Measurements from ENCODE around the gene LAMA2.

LAMA2 gene

GRCh38 chr6:129179283-129179682 is 296.3 kb downstream of the LAMA2 start:
- no peak for DNase-seq (ENCODE audit: low read depth)

- DNase-seq (ENCODE audit: low read depth) = no peak
Measured at GRCh38 chr6:129181001-129181400, 298.1 kb downstream of the LAMA2 start.

GRCh38 chr6:129183187-129183591 is 300.3 kb downstream of the LAMA2 start:
- no peak for DNase-seq (ENCODE audit: low read depth)

- no peak for DNase-seq (ENCODE audit: low read depth)
Measured at GRCh38 chr6:129183681-129184301, 300.9 kb downstream of the LAMA2 start.

- no peak for DNase-seq (ENCODE audit: low read depth)
Measured at GRCh38 chr6:129184324-129184723, 301.4 kb downstream of the LAMA2 start.

GRCh38 chr6:129184808-129185366 is 301.9 kb downstream of the LAMA2 start:
- no peak for DNase-seq (ENCODE audit: low read depth)

GRCh38 chr6:129186988-129187387 is 304.1 kb downstream of the LAMA2 start:
- DNase-seq (ENCODE audit: low read depth) = peak; percentile 72

GRCh38 chr6:129188306-129188705 is 305.4 kb downstream of the LAMA2 start:
- no peak for DNase-seq (ENCODE audit: low read depth)

GRCh38 chr6:129188795-129189194 is 305.9 kb downstream of the LAMA2 start:
- DNase-seq (ENCODE audit: low read depth) = no peak

GRCh38 chr6:129189266-129189665 is 306.3 kb downstream of the LAMA2 start:
- DNase-seq (ENCODE audit: low read depth) = no peak

- DNase-seq (ENCODE audit: low read depth) = no peak
Measured at GRCh38 chr6:129191235-129191634, 308.3 kb downstream of the LAMA2 start.

GRCh38 chr6:129192458-129192989 is 309.6 kb downstream of the LAMA2 start:
- DNase-seq (ENCODE audit: low read depth) = no peak

- DNase-seq (ENCODE audit: low read depth) = no peak
Measured at GRCh38 chr6:129194306-129194941, 311.5 kb downstream of the LAMA2 start.

GRCh38 chr6:129195161-129195560 is 312.2 kb downstream of the LAMA2 start:
- no peak for DNase-seq (ENCODE audit: low read depth)

- DNase-seq (ENCODE audit: low read depth) = no peak
Measured at GRCh38 chr6:129195643-129196042, 312.7 kb downstream of the LAMA2 start.

- no peak for DNase-seq (ENCODE audit: low read depth)
Measured at GRCh38 chr6:129197154-129197553, 314.2 kb downstream of the LAMA2 start.

- no peak for DNase-seq (ENCODE audit: low read depth)
Measured at GRCh38 chr6:129200151-129200550, 317.2 kb downstream of the LAMA2 start.

GRCh38 chr6:129203190-129203900 is 320.4 kb downstream of the LAMA2 start:
- DNase-seq (ENCODE audit: low read depth) = no peak

GRCh38 chr6:129206821-129207220 is 323.9 kb downstream of the LAMA2 start:
- DNase-seq (ENCODE audit: low read depth) = no peak

GRCh38 chr6:129207832-129208231 is 324.9 kb downstream of the LAMA2 start:
- DNase-seq (ENCODE audit: low read depth) = no peak

GRCh38 chr6:129208415-129209034 is 325.6 kb downstream of the LAMA2 start:
- no peak for DNase-seq (ENCODE audit: low read depth)

- no peak for DNase-seq (ENCODE audit: low read depth)
Measured at GRCh38 chr6:129209355-129209754, 326.4 kb downstream of the LAMA2 start.
